ENCODE results near the gene USP21.

DNA sequence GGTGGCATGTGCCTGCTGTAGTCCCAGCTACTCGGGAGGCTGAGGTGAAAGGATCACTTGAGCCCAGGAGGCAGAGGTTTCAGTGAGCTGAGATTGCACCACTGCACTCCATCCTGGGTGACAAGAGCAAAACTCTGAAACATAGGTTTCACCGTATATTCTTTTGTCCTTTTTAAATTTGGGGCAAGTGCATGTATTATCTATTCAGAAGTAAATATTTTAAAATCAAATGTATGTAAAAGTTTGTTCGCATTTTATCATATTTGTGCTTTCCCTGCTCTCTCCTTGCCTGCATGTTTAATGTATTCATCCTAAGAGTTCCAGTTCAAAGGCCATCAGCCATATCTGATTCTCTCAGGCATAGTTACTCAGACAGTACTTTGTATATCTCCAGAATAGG lies 13.5 kb upstream of the USP21 start:
- no peak for TF ChIP-seq TAF1 (IDR thresholded peaks at IDR 0.05; ENCODE audit: borderline replicate concordance, insufficient read depth, low read length)
- TF ChIP-seq POLR2AphosphoS5 (IDR thresholded peaks at IDR 0.05; ENCODE audit: low read depth, low read length), result no peak

All from PFSK-1 (cell line).